Thymus (tissue), 11 donors: ENCODE data around the gene PCSK6. TPM values are rescaled to one million over a fixed set of nuclear protein-coding genes. Genes with fewer than 3 reads are reported as not detected.
"Not testable (repeated sequence)": the region's sequence is repeated elsewhere in the genome, so short reads cannot be mapped to it uniquely, and the experiment has no call there.

Experiments used
- DNase-seq, 9 donors: peaks; one replicate each; pipeline ENCODE4 v3.0.0-alpha.2; 2013; ENCODE audit warnings: low spot score in 9 of 9, low read depth in 6 of 9, missing footprints in 1 of 9
- H3K27ac ChIP-seq, 2 donors: one replicate each; pipeline ENCODE4 v1.5.1; 2013; ENCODE audit warnings: control low read depth in 1 of 2, low read depth in 1 of 2, low read length in 1 of 2, mild to moderate bottlenecking in 1 of 2, moderate library complexity in 1 of 2
- H3K27me3 ChIP-seq, 2 donors: one replicate each; pipeline ENCODE4 v1.5.1; 2013; ENCODE audit warnings: low read length in 1 of 2; ENCODE audit not compliant: control insufficient read depth in 2 of 2, insufficient read depth in 1 of 2
- H3K36me3 ChIP-seq, 2 donors: one replicate each; pipeline ENCODE4 v1.5.1; 2013; ENCODE audit warnings: low read length in 1 of 2, mild to moderate bottlenecking in 1 of 2, moderate library complexity in 1 of 2; ENCODE audit not compliant: control insufficient read depth in 2 of 2, insufficient read depth in 2 of 2
- H3K4me1 ChIP-seq, 2 donors: one replicate each; pipeline ENCODE4 v1.5.1; 2013; ENCODE audit warnings: low read length in 2 of 2; ENCODE audit not compliant: control insufficient read depth in 2 of 2, insufficient read depth in 2 of 2
- H3K4me3 ChIP-seq, 2 donors: one replicate each; pipeline ENCODE4 v1.5.1; 2013; ENCODE audit warnings: low read length in 2 of 2, control low read depth in 1 of 2, mild to moderate bottlenecking in 1 of 2
- H3K9me3 ChIP-seq, 2 donors: one replicate each; pipeline ENCODE4 v1.5.1; 2013; ENCODE audit warnings: low read length in 1 of 2, mild to moderate bottlenecking in 1 of 2; ENCODE audit not compliant: control insufficient read depth in 2 of 2, insufficient read depth in 1 of 2
- WGBS: extraction: QIAGEN DNeasy Blood & Tissue Kit; methylation state at CpG from one replicate; pipeline ENCODE4 v1.1.7; 2013; 5-methylcytosine and 5-hydroxymethylcytosine counted together
- polyA plus RNA-seq: library from polyadenylated mRNA; stranded (reverse); fragments of 200-250 nt; gene quantifications from one replicate; pipeline ENCODE4 v1.2.3, GENCODE V29; 2013
- total RNA-seq: library from RNA; stranded (reverse); fragments of 120-200 nt; gene quantifications from one replicate; pipeline ENCODE4 v1.2.4, GENCODE V29; 2013
- donor health status: healthy.

PCSK6 gene
- total and polyA plus RNA-seq, 2 donors: 10.1 to 10.5 TPM

DNA sequence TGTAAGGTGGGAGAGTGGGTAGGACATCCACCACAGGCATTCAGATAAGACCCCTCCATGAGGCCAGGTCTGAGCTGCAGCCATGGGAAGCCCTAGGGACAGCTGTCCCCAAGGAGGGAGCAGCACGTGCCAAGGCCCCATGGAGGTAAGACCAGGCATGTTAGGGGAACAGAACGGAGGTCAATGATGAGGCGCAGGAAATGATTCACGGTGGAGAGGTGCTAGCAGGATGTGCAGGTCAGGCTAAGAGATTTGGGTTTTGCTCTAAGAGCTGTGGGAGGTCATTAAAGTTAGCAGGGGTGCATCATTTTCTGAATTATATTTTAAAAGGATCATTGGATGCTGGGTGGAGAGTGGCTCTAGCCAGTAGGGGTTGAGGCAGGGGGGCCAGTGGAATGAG, 128.1 kb downstream of the PCSK6 start:
- no peak overlapping the region for H3K27ac ChIP-seq
- no peaks in the 10 kb centered on the region for H3K36me3 ChIP-seq
- peaks cover 0 to 8% of the 10 kb centered on the region in 2 donors for H3K4me1 ChIP-seq
- no peak for DNase-seq
- WGBS: 86% methylated on average over 4 of the region's 4 CpGs
- no peaks in the 10 kb centered on the region for H3K27me3 ChIP-seq
- H3K4me3 ChIP-seq: no peak overlapping the region
- H3K9me3 ChIP-seq: no peaks in the 10 kb centered on the region

DNA sequence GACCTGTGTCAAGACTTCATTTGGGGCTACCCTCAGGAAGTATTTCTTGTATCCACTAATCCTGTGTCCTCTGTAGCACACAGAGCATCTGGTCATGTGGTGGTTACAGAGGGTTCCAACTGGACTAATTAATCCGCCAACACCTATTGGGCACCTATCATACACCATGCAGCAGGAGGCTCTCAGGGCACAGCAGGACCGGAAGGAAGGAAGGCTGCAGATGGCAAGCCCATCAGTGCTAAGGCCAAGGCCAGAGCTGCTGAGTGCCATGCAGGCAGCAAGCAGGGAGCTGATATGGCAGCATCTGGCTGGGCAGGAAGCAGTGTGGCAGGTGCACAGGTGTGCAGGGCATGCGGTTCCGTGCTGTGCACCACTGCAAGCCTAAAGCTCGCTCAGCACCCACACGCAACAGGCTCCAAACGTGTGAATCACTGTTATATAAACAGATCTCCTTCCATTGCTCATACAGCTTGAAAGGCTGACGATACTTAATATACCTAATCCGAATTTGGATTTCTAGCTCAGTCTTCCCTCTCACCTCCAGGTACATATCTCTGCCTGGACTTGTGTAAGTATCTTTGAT, 130.1 kb downstream of the PCSK6 start:
- no peaks in the 10 kb centered on the region for H3K9me3 ChIP-seq
- WGBS: 88% methylated on average over 9 of the region's 9 CpGs
- H3K4me1 ChIP-seq: peaks cover 0 to 8% of the 10 kb centered on the region in 2 donors
- no peaks in the 10 kb centered on the region for H3K27me3 ChIP-seq
- no peak overlapping the region for H3K4me3 ChIP-seq
- H3K27ac ChIP-seq: peak overlapping the region in 1 of 2 donors; percentile 55
- no peaks in the 10 kb centered on the region for H3K36me3 ChIP-seq
- no peak for DNase-seq

DNA sequence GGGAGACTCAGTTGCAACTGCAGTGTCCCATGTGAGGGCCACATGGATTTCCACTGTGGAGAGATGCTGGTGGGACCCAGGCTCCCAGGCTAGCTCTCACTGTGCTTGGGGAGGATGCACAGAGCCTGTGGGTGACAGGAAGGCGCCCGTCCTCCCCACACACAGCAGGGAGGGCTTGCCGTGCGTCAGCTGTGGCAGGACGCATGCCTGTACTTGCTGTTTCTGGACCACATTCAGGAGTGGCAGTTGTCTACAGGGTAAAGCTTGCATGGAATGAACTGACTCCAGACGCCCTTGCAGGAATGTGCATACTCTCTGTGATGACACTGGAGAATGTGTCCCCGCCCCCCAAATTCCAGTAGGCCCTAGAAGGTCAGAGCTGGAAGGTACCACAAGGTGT, 130.6 kb downstream of the PCSK6 start:
- Histone ChIP-seq H3K4me3 (no peak overlapping the region), H3K4me1 (peaks cover 0 to 8% of the 10 kb centered on the region in 2 donors), H3K36me3 (no peaks in the 10 kb centered on the region), H3K27ac (no peak overlapping the region), H3K9me3 (no peaks in the 10 kb centered on the region), H3K27me3 (no peaks in the 10 kb centered on the region)
- 90% methylated on average over 7 of the region's 7 CpGs for WGBS
- peak in 1 of 9 donors; percentile 19 for DNase-seq

DNA sequence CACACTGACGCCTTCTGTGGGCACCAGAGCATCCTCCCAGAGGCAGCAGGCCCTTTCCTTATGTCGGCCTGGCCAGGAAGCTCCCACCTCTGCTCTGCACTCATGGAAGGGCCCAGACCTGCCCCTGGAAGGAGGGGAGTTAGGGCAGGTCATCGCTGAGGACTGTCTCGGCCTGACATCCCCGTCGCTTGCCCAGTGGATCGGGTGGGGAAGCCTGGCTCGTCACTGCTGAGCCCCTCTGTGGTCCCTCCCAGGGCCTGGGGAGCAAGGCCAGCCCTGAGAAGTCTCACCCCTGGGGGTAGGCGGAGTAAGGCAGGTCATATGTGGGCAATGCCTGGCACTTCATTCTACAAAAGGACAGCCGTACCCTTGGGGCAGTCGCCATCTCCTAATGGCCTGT, 131.6 kb downstream of the PCSK6 start:
- no peaks in the 10 kb centered on the region for H3K27me3 ChIP-seq
- H3K36me3 ChIP-seq: no peaks in the 10 kb centered on the region
- H3K9me3 ChIP-seq: no peaks in the 10 kb centered on the region
- peaks cover 0 to 8% of the 10 kb centered on the region in 2 donors for H3K4me1 ChIP-seq
- 95% methylated on average over 11 of the region's 11 CpGs for WGBS
- no peak overlapping the region for H3K27ac ChIP-seq
- H3K4me3 ChIP-seq: no peak overlapping the region
- DNase-seq: no peak

DNA sequence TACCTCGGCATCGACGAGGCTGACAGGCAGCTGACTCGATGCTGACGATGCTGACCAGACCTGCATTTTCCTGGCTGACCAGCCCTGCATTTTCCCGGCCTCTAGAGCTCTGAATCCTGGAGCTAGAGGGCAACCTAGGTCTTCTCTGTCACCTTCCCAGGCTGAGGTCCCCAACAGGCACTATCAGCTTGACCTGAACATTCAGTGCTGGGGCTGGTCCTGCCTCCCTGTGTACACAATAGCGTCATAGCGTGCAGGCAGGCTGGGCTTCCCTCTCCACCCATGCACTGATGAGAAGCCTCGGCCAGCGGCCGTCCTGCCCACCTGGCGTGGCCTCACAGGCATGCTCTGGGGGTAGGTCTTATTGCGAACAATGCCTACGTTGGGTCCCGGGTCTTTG, 132.2 kb downstream of the PCSK6 start:
- Histone ChIP-seq H3K4me1 (peaks cover 0 to 8% of the 10 kb centered on the region in 2 donors), H3K27ac (no peak overlapping the region), H3K27me3 (no peaks in the 10 kb centered on the region), H3K9me3 (no peaks in the 10 kb centered on the region), H3K36me3 (no peaks in the 10 kb centered on the region), H3K4me3 (no peak overlapping the region)
- 93% methylated on average over 15 of the region's 15 CpGs for WGBS
- DNase-seq: no peak

DNA sequence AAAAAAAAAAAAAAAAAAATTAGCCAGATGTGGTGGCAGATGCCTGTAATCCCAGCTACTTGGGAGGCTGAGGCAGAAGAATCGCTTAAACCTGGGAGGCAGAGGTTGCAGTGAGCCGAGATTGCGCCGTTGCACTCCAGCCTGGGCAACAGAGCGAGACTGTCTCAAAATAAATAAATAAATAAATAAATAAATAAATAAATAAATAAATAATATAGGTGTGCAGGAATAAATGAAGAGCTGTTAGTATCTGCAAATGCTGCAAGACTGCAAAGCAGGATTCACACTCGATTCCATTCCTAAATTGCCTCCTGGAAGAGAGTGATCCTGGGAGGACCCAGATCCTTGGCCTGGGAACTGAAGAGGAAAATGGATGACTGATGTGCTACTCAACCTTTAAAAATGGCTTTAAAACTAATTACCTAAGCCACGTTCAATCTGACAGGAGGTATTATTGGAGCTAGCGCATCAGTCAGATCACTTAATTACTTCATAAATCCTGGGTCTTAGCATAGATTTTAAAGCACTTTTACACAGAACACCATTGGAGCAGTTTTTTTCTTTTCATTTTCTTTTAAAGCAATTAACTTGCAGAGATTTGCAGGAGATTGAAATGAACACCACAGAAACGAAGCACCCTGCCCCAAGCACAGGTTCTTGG, 132.9 kb downstream of the PCSK6 start:
- H3K9me3 ChIP-seq, H3K27ac ChIP-seq, H3K4me3 ChIP-seq, H3K4me1 ChIP-seq, DNase-seq, H3K27me3 ChIP-seq, H3K36me3 ChIP-seq: not testable (repeated sequence)
- WGBS: 95% methylated on average over 9 of the region's 9 CpGs

DNA sequence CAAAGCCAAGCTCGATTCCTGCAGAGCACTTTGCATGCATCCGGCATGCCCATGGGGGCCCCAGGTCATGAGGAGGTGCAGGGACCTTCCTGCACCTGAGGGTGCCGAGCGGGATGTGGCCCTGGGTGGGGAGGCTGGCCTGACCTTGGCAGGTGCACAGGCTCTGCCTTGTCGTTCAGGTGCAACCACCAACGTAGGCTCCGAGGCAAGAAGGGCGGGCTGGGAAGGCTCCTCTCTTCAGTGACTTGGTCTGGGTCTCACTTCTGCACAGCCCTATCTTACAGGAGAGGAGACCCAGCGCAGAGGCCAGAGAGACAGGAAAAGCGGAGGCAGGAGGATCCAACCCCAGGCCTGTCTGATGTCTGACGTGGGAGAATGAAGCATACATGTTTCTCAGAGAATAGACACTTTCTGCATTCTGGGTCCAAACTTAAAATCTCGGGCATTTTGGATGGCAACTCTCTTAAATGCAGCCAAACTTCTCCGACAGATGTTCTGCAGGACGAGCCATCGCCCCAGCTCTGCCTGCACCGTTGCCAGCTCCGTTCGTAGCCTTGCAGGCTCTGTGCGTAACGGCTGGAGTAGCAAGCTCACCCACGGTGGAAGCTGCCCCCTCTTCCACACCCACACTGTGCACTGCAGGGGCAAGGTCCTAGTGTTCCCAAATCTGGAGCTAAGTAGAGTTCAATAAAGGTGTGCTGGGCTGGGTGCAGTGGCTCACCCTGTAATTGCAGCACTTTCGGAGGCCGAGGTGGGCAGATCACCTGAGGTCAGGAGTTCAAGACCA, 133.6 kb downstream of the PCSK6 start:
- DNase-seq: no peak
- H3K36me3 ChIP-seq: no peaks in the 10 kb centered on the region
- H3K4me1 ChIP-seq: peaks cover 0 to 8% of the 10 kb centered on the region in 2 donors
- no peaks in the 10 kb centered on the region for H3K27me3 ChIP-seq
- no peaks in the 10 kb centered on the region for H3K9me3 ChIP-seq
- WGBS: 94% methylated on average over 23 of the region's 23 CpGs
- H3K27ac ChIP-seq: no peak overlapping the region
- no peak overlapping the region for H3K4me3 ChIP-seq

DNA sequence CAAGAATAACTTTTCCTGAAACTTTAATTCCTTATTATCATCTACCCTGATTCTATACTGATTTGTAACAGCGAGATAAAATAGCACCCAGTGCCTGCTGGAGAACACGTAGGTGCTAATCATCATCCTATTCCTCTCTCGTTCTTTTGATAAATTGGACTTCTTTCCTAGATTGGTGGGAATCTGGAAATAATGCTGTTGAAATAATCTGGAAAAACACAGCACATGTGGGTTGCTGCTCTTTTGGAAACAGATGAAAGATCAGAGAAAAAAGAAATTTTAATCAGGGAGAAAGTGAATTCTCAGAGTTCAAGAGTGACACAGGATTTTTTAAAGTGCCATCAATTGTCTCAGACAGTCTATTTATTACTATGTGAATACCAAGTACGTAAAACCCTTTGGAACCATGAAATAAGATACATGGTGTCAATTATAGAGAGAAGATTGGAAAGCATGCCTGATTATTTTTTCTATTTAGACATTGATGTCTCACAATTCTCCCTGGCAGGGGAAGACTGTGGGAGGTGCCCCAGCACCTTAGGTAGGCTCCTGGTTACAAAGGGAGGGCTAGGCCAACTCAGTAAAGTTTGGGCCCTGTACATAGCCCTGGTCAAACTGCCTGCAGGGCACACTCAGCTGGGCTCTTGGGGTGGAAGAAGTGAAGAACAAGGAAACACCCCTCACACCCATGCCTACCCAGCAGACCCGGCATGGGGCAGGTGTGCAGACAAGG, 134.4 kb downstream of the PCSK6 start:
- H3K36me3 ChIP-seq: no peaks in the 10 kb centered on the region
- H3K9me3 ChIP-seq: no peaks in the 10 kb centered on the region
- no peak overlapping the region for H3K4me3 ChIP-seq
- H3K27ac ChIP-seq: no peak overlapping the region
- 92% methylated on average over 5 of the region's 5 CpGs for WGBS
- peaks cover 0 to 8% of the 10 kb centered on the region in 2 donors for H3K4me1 ChIP-seq
- DNase-seq: no peak
- no peaks in the 10 kb centered on the region for H3K27me3 ChIP-seq

DNA sequence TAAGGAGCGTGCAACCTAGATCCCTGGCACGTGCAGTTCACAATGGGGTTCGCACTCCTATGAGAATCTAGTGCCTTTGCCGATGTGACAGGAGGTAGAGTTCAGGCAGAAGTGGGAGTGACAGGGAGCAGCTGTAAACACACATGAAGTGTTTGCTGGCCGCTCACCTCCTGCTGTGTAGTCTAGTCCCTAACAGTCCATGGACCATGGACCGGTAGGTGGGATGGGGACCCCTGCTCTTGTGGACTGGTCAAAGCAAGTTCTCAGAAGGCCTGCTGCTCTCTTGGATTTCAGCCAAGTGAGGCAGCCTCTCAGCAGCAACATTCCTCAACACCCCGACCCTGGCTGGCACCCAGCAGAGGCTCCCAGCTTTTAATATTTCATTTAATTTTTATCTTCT, 136.3 kb downstream of the PCSK6 start:
- Histone ChIP-seq H3K4me1 (peaks cover 0 to under 1% of the 10 kb centered on the region in 2 donors), H3K36me3 (no peaks in the 10 kb centered on the region), H3K9me3 (no peaks in the 10 kb centered on the region), H3K27me3 (no peaks in the 10 kb centered on the region), H3K4me3 (no peak overlapping the region), H3K27ac (no peak overlapping the region)
- 93% methylated on average over 7 of the region's 7 CpGs for WGBS
- DNase-seq: no peak
